Motor neuron (in vitro differentiated cells): Measurements from ENCODE around the gene PTPDC1. TPM values are rescaled to one million over a fixed set of nuclear protein-coding genes. Genes with fewer than 3 reads are reported as not detected.
"Not testable (repeated sequence)": the region's sequence is repeated elsewhere in the genome, so short reads cannot be mapped to it uniquely, and the experiment has no call there.

Experiments used
- ATAC-seq, 8 experiments: fragments of 200-7000 bp; cut with Tn5 transposase; replicated peaks in 6 of 8; 2 replicates each; pipeline ENCODE4 v1.8.0; 2021; ENCODE audit warnings: mild to moderate bottlenecking in 8 of 8, moderate library complexity in 8 of 8
- H3K27ac ChIP-seq, 2 donors: fragments of 250-450 bp; sonication (Bioruptor Pico); 2 replicates each; pipeline ENCODE4 v1.9.0; 2021; ENCODE audit warnings: antibody characterized with exemption in 2 of 2, mild to moderate bottlenecking in 2 of 2, moderate library complexity in 1 of 2
- H3K4me1 ChIP-seq, 2 donors: fragments of 250-450 bp; sonication (Bioruptor Pico); replicated peaks in 1 of 2; 2 replicates each; pipeline ENCODE4 v1.6.1; 2021; ENCODE audit warnings: antibody characterized with exemption in 2 of 2, mild to moderate bottlenecking in 2 of 2, moderate library complexity in 1 of 2
- H3K4me3 ChIP-seq, 5 donors: fragments of 250-450 bp; sonication (Bioruptor Pico); 2 replicates each; pipeline ENCODE4 v1.9.0; 2021; ENCODE audit warnings: antibody characterized with exemption in 5 of 5, mild to moderate bottlenecking in 5 of 5, moderate library complexity in 4 of 5
- WGBS, 10 experiments: fragments of 450-650 bp; shearing (Covaris generic); methylation state at CpG; one replicate each; pipeline ENCODE4 v1.0.0; 2022; 5-methylcytosine and 5-hydroxymethylcytosine counted together
- in situ Hi-C, 9 experiments: fragments of 400-800 bp; cut with MboI; loops; one replicate each; pipeline ENCODE4 v1.15.0; 2021; ENCODE audit warnings: low sequenced_read_pairs in 9 of 9, low pct_unique_long_range_greater_than_20kb in 2 of 9; ENCODE audit not compliant: unreplicated experiment in 9 of 9
- total RNA-seq, 8 experiments: library from RNA; unstranded; fragments of 300-600 nt; gene quantifications; 2 replicates each; pipeline versions ENCODE4 v1.2.3 to v1.2.4, GENCODE V29; 2022

Gene PTPDC1
- total RNA-seq, 8 experiments from 2014 or later = 8.0 to 16.5 (median 13.2) TPM

DNA sequence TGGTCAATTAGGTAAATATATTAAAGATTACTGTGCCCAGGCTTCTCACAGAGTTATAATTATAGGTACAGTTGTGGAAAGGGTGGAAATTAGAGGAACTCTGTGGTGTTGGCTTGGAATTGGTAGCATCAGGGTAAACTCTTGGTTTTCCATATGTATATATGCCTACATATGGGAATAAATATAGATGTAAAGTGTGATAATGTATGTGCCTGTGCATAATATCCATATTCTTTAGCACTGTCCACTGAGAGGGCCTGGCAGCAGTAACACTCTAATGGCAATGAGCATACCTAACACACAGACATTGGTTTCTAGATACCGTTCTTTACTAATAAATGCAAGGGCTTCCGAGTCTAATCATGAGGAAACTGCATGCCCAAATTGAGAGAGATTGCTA, 4.0 kb upstream of the PTPDC1 start:
- in situ Hi-C loops = no loop called here
- ATAC-seq = peak in 1 of 8 experiments; percentile 92
- H3K4me3 ChIP-seq = no peak overlapping the region
- peaks cover 5 to 16% of the 10 kb centered on the region in 2 donors for H3K4me1 ChIP-seq
- no peak overlapping the region for H3K27ac ChIP-seq
- WGBS, 10 experiments = 10 to 100% (median 100%) methylated on average over 1 to 2 of the region's 2 CpGs; no CpG with 5 or more reads in 2 of the 10 experiments

DNA sequence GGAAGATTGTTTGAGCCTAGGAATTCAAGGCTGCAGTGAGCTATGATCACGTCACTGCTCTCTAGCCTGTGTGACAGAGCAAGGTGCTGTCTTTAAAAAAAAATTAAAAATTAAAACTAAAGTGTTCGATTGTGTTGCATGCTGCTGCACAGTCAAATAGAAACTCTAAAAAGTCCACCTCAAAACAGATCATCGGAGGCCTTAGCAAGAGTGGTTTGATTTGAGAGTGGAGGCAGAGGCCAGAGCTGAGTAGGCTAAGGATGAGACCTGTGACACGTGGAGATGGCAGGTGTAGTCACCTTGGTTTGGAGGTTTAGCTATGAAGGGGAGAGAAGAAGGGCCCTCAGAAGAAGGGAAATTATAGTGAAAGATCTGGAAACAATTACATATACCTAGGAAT, 2.8 kb upstream of the PTPDC1 start:
- H3K27ac ChIP-seq = no peak overlapping the region
- no peak for ATAC-seq
- H3K4me3 ChIP-seq = no peak overlapping the region
- peaks cover 8 to 16% of the 10 kb centered on the region in 2 donors for H3K4me1 ChIP-seq
- WGBS, 10 experiments = 80 to 100% (median 92%) methylated on average over 1 to 4 of the region's 4 CpGs; no CpG with 5 or more reads in 3 of the 10 experiments
- in situ Hi-C loops = no loop called here

DNA sequence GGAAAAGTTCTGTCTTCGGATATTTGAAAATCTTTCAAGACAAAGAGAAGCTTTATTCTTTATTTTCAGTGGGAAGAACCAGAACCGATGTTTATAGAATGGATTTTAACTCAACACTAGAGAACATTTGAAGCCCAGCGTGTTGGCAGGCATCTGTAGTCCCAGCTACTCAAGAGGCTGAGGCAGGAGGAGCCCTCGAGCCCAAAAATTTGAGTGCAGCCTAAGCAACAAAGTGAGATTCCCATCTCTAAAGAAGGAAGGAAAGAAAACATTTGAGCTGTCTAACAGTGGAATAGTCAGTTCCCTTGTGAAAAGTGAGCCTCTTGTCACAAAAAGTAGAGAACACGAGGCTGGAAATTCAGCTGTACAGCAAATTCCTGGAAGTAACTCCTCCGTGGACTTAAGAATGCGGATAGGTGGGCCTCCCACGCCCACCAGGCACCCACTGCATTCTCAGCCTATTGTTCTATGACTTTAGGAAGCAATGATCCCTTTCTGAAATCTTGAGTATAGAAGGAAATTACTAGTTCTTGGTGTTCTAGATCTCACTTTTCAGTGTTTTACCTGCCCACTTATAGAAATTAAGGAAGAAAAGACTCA, 2.3 kb upstream of the PTPDC1 start:
- Histone ChIP-seq H3K4me3 (no peak overlapping the region), H3K4me1 (peaks cover 8 to 16% of the 10 kb centered on the region in 2 donors), H3K27ac (no peak overlapping the region)
- in situ Hi-C loops = no loop called here
- WGBS, 10 experiments = 75 to 98% (median 88%) methylated on average over 2 to 8 of the region's 8 CpGs
- no peak for ATAC-seq

DNA sequence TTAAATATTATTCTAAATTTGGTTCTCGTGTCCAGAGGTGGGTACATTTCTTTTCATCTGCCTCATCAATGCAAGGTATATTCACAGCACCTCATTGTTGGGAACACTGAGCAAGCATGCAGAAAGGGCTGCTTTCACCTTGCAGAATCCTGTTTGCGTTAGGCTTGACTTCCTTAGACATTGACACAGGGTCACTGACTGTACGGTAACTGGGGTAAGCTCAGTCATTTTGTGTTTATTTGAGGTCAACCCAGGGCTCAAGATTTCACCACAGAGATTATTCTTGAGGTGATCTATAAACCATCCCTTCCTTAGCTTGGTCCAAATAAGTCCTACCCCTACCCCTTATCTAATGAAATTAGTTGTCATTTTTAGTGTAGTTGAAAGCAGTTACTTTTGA, 1.7 kb upstream of the PTPDC1 start:
- peaks cover 8 to 16% of the 10 kb centered on the region in 2 donors for H3K4me1 ChIP-seq
- ATAC-seq = no peak
- no peak overlapping the region for H3K27ac ChIP-seq
- 90 to 100% (median 94%) methylated on average over 2 to 3 of the region's 3 CpGs; no CpG with 5 or more reads in 4 of the 10 experiments for WGBS, 10 experiments
- H3K4me3 ChIP-seq = no peak overlapping the region
- in situ Hi-C loops = no loop called here

DNA sequence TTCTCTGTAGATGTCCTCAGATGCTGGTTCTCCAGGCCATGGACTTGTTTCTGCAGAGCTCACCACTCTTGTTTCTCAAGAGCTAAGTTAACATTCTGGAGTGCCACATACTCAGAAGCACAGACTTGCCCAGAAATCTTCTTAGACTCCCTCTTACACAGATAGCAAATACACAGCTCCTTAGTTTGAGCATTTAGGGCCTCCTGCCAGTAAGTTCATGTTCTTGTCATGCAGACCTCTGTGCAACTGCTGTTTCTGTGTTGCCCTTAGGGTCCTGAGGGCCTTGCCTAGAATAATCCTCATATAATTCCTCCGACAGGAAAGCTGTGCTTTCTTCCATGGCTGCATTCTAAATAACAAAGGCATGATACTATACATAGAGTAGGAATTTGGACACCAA, 1.3 kb upstream of the PTPDC1 start:
- peaks cover 8 to 16% of the 10 kb centered on the region in 2 donors for H3K4me1 ChIP-seq
- no peak overlapping the region for H3K27ac ChIP-seq
- WGBS, 10 experiments = 88 to 100% (median 100%) methylated on average over 1 of the region's 1 CpG; no CpG with 5 or more reads in 5 of the 10 experiments
- in situ Hi-C loops = no loop called here
- peak in 1 of 8 experiments; percentile 50 for ATAC-seq
- H3K4me3 ChIP-seq = no peak overlapping the region

DNA sequence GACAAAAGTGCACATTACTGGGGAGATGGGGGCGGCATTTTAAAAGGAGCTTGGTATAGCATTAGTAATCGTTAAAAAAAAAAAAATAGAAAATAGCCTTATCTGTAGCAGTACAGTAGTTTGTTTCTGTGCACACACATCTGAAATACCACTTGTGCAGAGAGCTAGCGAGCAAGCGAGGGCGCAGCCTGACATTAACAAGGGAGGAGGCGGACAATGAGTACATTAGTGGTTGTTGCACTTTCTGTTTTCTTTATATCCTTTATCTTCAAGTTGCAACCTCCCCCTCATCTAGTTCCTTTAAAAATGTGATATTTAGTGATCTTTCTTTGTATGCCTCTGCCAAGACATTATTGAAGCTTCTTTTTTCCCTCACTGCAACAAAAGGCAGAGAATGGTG, 880 bp upstream of the PTPDC1 start:
- Histone ChIP-seq H3K27ac (no peak overlapping the region), H3K4me1 (peaks cover 8 to 16% of the 10 kb centered on the region in 2 donors), H3K4me3 (no peak overlapping the region)
- in situ Hi-C loops = no loop called here
- 67 to 100% (median 86%) methylated on average over 1 to 6 of the region's 6 CpGs; no CpG with 5 or more reads in 2 of the 10 experiments for WGBS, 10 experiments
- ATAC-seq = no peak

DNA sequence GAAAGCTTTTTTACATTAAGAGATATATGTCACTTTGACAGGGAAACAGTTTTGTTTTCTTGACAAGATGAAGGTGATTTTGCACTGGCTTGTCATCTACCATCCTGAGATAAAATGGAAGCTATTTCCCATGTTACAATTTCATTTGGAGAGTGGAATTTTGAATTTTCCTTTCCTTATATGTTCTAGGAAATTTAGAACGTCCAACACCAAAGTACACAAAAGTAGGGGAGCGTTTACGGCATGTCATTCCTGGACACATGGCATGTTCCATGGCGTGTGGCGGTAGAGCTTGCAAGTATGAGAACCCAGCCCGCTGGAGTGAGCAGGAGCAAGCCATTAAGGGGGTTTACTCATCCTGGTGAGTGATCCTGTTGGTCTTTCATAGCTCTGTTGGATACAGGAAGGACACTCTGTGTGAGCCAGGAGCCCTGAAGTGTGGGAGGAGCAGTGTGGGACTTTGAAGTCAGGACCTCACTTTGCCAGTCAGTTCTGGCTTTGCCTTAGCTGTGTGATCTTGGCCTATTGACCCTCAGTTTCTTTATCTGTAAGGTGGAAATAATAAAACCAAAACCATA, 887 bp downstream of the PTPDC1 start:
- Histone ChIP-seq H3K27ac (no peak overlapping the region), H3K4me1 (peaks cover 8 to 16% of the 10 kb centered on the region in 2 donors), H3K4me3 (peak overlapping the region in 1 of 5 donors; percentile 2)
- peak in 5 of 8 experiments; percentile 16 to 48 (median 29) for ATAC-seq
- in situ Hi-C loops = no loop called here
- WGBS, 10 experiments = 33 to 94% (median 71%) methylated on average over 1 to 6 of the region's 6 CpGs; no CpG with 5 or more reads in 1 of the 10 experiments

DNA sequence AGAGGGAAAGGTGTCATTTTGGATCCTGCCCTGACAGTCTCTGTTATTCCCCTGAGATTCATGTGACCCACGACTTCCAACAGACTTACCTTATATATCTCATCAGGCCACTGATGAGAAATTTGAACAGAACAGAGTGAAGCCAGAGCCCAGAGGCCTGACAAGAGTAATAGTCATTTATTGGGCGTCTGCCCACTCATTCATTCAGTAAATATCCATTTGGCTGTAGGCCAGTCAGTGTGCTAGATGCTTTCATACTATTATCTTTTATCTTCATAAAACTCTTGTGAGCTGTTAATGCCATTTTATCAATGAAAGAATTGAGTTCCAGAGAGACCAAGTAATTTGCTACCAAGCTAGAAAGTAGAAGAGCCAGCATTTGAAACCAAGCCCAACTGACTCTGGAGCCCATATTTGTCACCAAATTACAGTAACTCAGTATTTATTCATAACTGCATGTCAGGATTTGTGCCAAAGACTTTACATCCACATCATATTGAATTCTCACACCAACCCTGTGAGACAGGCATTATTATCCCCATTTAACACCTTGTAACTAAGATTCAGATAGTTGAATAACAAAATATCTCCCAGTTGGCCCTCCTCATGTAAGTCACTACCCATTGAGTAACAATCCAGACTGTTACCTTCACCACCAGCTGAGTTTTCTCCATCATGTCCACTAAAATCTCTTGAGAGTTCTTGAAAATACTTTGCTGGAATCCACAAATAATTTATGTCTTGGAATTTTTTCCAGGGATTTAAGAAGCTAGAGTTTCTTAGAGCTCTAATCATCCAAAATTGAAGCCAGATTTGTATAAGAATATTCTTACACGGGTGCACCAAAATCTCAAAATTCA, 2.5 kb downstream of the PTPDC1 start:
- peak in 3 of 8 experiments; percentile 20 to 76 (median 31) for ATAC-seq
- WGBS, 10 experiments = 7 to 100% (median 71%) methylated on average over 1 to 3 of the region's 3 CpGs; no CpG with 5 or more reads in 1 of the 10 experiments
- in situ Hi-C loops = no loop called here
- Histone ChIP-seq H3K4me3 (no peak overlapping the region), H3K27ac (no peak overlapping the region), H3K4me1 (peaks cover 8 to 16% of the 10 kb centered on the region in 2 donors)

DNA sequence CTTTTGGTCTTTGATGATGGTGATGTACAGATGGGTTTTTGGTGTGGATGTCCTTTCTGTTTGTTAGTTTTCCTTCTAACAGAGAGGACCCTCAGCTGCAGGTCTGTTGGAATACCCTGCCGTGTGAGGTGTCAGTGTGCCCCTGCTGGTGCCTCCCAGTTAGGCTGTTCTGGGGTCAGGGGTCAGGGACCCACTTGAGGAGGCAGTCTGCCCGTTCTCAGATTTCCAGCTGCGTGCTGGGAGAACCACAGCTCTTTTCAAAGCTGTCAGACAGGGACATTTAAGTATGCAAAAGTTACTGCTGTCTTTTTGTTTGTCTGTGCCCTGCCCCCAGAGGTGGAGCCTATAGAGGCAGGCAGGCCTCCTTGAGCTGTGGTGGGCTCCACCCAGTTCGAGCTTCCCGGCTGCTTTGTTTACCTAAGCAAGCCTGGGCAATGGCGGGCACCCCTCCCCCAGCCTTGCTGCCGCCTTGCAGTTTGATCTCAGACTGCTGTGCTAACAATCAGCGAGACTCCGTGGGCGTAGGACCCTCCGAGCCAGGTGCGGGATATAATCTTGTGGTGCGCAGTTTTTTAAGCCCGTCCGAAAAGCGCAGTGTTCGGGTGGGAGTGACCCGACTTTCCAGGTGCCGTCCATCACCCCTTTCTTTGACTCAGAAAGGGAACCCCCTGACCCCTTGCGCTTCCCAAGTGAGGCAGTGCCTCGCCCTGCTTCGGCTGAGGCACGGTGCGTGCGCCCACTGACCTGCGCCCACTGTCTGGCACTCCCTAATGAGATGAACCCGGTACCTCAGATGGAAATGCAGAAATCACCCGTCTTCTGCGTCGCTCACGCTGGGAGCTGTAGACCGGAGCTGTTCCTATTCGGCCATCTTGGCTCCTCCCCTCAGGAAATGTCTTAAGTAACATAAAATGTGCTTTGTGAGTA, 10.2 kb downstream of the PTPDC1 start:
- in situ Hi-C loops, H3K4me1 ChIP-seq, H3K27ac ChIP-seq, ATAC-seq: not testable (repeated sequence)
- peak overlapping the region in 2 of 5 donors; percentile 20 to 22 for H3K4me3 ChIP-seq
- 30 to 100% (median 80%) methylated on average over 1 to 2 of the region's 33 CpGs; no CpG with 5 or more reads in 7 of the 10 experiments for WGBS, 10 experiments

DNA sequence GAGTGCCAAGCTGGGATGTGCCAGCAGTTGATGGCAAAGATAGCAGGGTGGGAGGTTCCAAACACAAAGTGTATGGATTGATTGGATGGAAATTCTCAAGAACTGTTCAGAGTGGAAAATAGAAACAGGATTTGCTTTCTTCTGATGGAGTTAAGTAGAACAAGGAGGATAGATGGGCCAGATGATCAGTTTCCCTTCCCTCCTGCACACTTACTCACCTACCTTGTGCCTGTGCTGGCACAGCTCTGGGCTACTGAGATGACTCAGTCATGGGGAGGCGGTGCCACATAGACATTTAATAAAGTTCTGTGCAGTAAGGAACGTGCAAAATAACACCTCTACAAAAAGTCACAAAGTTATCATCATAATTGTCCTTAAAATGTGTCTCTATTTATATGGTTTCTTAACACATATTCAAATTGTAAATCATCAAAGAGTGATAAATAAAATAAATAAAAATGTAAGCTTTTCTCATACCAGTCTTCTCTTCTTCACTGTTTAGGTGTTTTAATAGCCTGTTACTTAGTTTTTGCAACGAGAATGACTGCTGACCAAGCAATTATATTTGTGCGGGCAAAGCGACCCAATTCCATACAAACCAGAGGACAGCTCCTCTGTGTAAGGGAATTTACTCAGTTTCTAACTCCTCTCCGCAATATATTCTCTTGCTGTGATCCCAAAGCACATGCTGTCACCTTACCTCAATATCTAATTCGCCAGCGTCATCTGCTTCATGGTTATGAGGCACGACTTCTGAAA, 12.7 kb downstream of the PTPDC1 start:
- Histone ChIP-seq H3K27ac (no peak overlapping the region), H3K4me1 (peaks cover 2% of the 10 kb centered on the region in 2 donors), H3K4me3 (no peak overlapping the region)
- in situ Hi-C loops = no loop called here
- ATAC-seq = peak in 1 of 8 experiments; percentile 21
- WGBS, 10 experiments = 82 to 98% (median 96%) methylated on average over 3 to 8 of the region's 9 CpGs

DNA sequence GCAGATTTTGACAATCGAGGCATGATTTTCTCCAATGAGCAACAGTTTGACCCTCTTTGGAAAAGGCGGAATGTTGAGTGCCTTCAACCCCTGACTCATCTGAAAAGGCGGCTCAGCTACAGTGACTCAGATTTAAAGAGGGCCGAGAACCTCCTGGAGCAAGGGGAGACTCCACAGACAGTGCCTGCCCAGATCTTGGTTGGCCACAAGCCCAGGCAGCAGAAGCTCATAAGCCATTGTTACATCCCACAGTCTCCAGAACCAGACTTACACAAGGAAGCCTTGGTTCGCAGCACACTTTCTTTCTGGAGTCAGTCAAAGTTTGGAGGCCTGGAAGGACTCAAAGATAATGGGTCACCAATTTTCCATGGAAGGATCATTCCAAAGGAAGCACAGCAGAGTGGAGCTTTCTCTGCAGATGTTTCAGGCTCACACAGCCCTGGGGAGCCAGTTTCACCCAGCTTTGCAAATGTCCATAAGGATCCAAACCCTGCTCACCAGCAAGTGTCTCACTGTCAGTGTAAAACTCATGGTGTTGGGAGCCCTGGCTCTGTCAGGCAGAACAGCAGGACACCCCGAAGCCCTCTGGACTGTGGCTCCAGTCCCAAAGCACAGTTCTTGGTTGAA, 13.6 kb downstream of the PTPDC1 start:
- Histone ChIP-seq H3K4me1 (peaks cover 2% of the 10 kb centered on the region in 2 donors), H3K4me3 (no peak overlapping the region), H3K27ac (no peak overlapping the region)
- 0 to 100% (median 83%) methylated on average over 1 to 3 of the region's 6 CpGs; no CpG with 5 or more reads in 1 of the 10 experiments for WGBS, 10 experiments
- in situ Hi-C loops = no loop called here
- peak in 2 of 8 experiments; percentile 95 to 98 for ATAC-seq
